ENCODE results near the gene TBX4. TPM values are rescaled to one million over a fixed set of nuclear protein-coding genes. Genes with fewer than 3 reads are reported as not detected.

The TBX4 gene
- polyA plus RNA-seq, 3 donors = not detected

DNA sequence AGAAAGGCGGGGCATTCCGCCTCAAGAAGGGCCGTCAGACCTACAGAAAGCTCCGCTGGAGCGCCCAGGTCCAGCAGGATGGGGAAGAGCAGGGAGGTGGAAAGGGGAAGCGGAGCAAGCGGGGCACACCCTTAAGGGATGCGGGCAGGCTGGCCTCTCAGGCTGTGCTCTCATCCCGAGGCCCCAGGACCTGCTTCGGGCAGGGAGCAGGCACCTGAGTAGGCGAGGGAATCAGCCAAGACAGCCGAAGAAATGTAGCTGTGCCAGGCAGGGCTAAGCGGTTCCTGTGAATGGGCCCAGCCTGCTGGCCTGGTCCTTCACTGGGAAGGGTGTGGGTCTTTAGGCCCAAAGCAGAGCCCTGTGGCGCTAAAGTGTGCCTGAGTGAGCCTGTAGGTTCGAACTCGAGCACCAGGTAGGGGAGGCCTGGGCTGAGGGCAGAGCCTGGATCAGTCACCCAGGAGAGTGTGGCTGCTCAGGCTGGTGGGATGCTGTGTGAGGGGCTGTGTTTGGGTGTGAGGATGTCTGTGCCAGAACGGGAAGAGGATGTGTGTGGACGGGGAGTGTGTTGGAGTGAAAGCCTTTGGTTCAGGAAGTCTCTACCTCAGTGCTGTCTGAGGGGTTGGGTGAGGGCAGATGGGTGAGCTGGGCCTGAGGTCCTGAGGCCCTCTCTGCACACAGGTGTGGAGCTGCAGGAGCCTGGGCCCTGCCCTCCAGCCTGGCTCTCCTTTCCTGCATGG lies 3.3 kb downstream of the TBX4 start:
- Histone ChIP-seq H4K20me1 (ENCODE audit: insufficient read depth, low read length) (no peaks in the 10 kb centered on the region), H3K4me3 (replicated peaks in 1 of 3; ENCODE audit: low read depth in 2 of 3, low read length in 3 of 3) (no peak overlapping the region), H3K79me2 (ENCODE audit: insufficient read depth, low read length) (no peaks in the 10 kb centered on the region), H3K27ac (ENCODE audit: low read depth in 1 of 2, low read length in 2 of 2) (no peak overlapping the region), H3K9ac (ENCODE audit: insufficient read depth, low read length, poor library complexity, severe bottlenecking) (no peak overlapping the region), H3K9me3 (replicated peaks in 1 of 2; ENCODE audit: control insufficient read depth in 1 of 2, insufficient read depth in 1 of 2, low read length in 2 of 2) (peaks cover 10 to 44% of the 10 kb centered on the region in 2 donors), H3K27me3 (ENCODE audit: control insufficient read depth in 2 of 2, insufficient read depth in 2 of 2, low read length in 2 of 2) (peaks cover 89 to 98% of the 10 kb centered on the region in 2 donors), H3K4me1 (ENCODE audit: control insufficient read depth in 1 of 2, insufficient read depth in 2 of 2, low read length in 2 of 2) (peaks cover 8 to 14% of the 10 kb centered on the region in 2 donors), H3K4me2 (replicated peaks; ENCODE audit: extremely low read depth, low read length, poor library complexity, severe bottlenecking) (no peak overlapping the region), H3K36me3 (replicated peaks in 1 of 2; ENCODE audit: control insufficient read depth in 1 of 2, insufficient read depth in 2 of 2, low read length in 2 of 2) (no peaks in the 10 kb centered on the region), H2AFZ (ENCODE audit: insufficient read depth, low read depth, low read length, poor library complexity, severe bottlenecking) (no peak overlapping the region)
- 22% methylated on average over 18 of the region's 18 CpGs for WGBS (ENCODE audit: insufficient coverage)
- Mint-ChIP-seq H3K4me3 (peak overlapping the region in 1 of 2 donors; percentile 84), H3K4me1 (peaks cover 37% of the 10 kb centered on the region), H3K27ac (no peak overlapping the region), H3K36me3 (peaks cover 8 to 14% of the 10 kb centered on the region in 2 donors), H3K27me3 (ENCODE audit: low read depth in 3 of 3) (peaks cover 87 to 98% (median 96%) of the 10 kb centered on the region in 3 donors), H3K9me3 (peaks cover 0 to 48% (median 19%) of the 10 kb centered on the region in 7 donors)
- no peak for TF ChIP-seq CTCF (IDR thresholded peaks at IDR 0.05)
- no peak for DNase-seq
- intact Hi-C loops (cut with micrococcal nuclease) = no loop called here

DNA sequence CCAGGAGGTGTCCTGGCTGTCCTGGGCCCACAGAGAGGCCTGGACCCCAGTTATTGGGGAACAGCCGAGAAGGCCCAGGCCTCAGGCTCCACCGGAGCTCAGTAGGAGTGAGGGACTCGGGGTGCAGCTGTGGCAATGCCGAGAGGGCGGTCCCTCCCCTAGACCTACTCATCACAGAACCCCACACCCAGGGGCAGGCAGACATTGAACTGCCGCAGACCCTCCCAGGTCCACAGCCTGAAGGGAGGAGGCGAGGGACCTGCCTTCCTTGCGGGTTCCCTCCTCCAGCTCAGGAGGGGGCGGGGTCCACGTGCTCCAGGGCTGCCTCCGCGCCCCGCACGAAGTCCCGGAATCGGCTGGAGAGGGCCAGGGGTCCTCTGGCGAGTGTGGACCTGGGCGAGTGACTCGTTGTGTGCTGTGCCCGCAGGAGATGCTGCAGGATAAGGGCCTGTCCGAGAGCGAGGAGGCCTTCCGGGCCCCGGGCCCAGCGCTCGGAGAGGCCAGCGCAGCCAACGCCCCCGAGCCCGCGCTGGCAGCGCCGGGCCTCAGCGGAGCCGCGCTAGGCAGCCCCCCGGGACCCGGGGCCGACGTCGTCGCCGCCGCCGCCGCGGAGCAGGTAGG lies 3.9 kb downstream of the TBX4 start:
- Mint-ChIP-seq H3K27me3 (ENCODE audit: low read depth in 3 of 3) (peaks cover 87 to 98% (median 96%) of the 10 kb centered on the region in 3 donors), H3K4me3 (peak overlapping the region in 1 of 2 donors; percentile 84), H3K36me3 (peaks cover 8 to 14% of the 10 kb centered on the region in 2 donors), H3K27ac (no peak overlapping the region), H3K9me3 (peaks cover 0 to 43% (median 20%) of the 10 kb centered on the region in 7 donors), H3K4me1 (peaks cover 35% of the 10 kb centered on the region)
- no peak for TF ChIP-seq CTCF (IDR thresholded peaks at IDR 0.05)
- H3K27me3 ChIP-seq (ENCODE audit: control insufficient read depth in 2 of 2, insufficient read depth in 2 of 2, low read length in 2 of 2) = peaks cover 89 to 98% of the 10 kb centered on the region in 2 donors
- DNase-seq = no peak
- no peak overlapping the region for H2AFZ ChIP-seq (ENCODE audit: insufficient read depth, low read depth, low read length, poor library complexity, severe bottlenecking)
- H4K20me1 ChIP-seq (ENCODE audit: insufficient read depth, low read length) = no peaks in the 10 kb centered on the region
- no peaks in the 10 kb centered on the region for H3K36me3 ChIP-seq (replicated peaks in 1 of 2; ENCODE audit: control insufficient read depth in 1 of 2, insufficient read depth in 2 of 2, low read length in 2 of 2)
- WGBS (ENCODE audit: insufficient coverage) = 11% methylated on average over 44 of the region's 47 CpGs
- H3K9me3 ChIP-seq (replicated peaks in 1 of 2; ENCODE audit: control insufficient read depth in 1 of 2, insufficient read depth in 1 of 2, low read length in 2 of 2) = peaks cover 7 to 44% of the 10 kb centered on the region in 2 donors
- intact Hi-C loops (cut with micrococcal nuclease) = no loop called here
- H3K9ac ChIP-seq (ENCODE audit: insufficient read depth, low read length, poor library complexity, severe bottlenecking) = no peak overlapping the region
- H3K4me2 ChIP-seq (replicated peaks; ENCODE audit: extremely low read depth, low read length, poor library complexity, severe bottlenecking) = no peak overlapping the region
- H3K27ac ChIP-seq (ENCODE audit: low read depth in 1 of 2, low read length in 2 of 2) = no peak overlapping the region
- no peak overlapping the region for H3K4me3 ChIP-seq (replicated peaks in 1 of 3; ENCODE audit: low read depth in 2 of 3, low read length in 3 of 3)
- H3K4me1 ChIP-seq (ENCODE audit: control insufficient read depth in 1 of 2, insufficient read depth in 2 of 2, low read length in 2 of 2) = peaks cover 8 to 14% of the 10 kb centered on the region in 2 donors
- H3K79me2 ChIP-seq (ENCODE audit: insufficient read depth, low read length) = no peaks in the 10 kb centered on the region
